ENCODE measurements around the gene MARK1. TPM values are rescaled to one million over a fixed set of nuclear protein-coding genes. Genes with fewer than 3 reads are reported as not detected.
"Not testable (repeated sequence)": the region's sequence is repeated elsewhere in the genome, so short reads cannot be mapped to it uniquely, and the experiment has no call there.

Gene MARK1
- total RNA-seq, 1 donor from 2014 or later, result 6.1 TPM

DNA sequence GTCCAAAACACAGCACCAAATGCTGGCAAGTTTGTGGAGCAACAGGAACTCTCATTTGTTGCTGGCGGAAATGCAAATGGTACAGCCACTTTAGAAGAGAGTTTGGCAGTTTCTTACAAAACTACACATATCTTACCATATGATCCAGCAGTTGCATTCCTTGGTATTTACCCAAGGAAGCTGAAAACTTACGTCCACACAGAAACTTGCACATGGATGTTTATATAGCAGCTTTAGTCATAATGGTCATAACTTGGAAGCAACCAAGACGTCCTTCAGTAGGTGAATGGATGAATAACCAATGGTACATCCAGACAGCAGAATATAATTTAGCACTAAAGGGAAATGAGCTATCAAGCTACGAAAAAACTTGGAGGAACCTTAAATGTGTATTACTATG is 66.4 kb downstream of the MARK1 start:
- Histone ChIP-seq H3K4me3 (ENCODE audit: low read depth, low read length) (no peak overlapping the region), H3K27me3 (ENCODE audit: control insufficient read depth, insufficient read depth, low read length) (no peaks in the 10 kb centered on the region), H3K36me3 (ENCODE audit: control insufficient read depth, insufficient read depth, low read length) (no peaks in the 10 kb centered on the region)
- TF ChIP-seq, protein P1, sequence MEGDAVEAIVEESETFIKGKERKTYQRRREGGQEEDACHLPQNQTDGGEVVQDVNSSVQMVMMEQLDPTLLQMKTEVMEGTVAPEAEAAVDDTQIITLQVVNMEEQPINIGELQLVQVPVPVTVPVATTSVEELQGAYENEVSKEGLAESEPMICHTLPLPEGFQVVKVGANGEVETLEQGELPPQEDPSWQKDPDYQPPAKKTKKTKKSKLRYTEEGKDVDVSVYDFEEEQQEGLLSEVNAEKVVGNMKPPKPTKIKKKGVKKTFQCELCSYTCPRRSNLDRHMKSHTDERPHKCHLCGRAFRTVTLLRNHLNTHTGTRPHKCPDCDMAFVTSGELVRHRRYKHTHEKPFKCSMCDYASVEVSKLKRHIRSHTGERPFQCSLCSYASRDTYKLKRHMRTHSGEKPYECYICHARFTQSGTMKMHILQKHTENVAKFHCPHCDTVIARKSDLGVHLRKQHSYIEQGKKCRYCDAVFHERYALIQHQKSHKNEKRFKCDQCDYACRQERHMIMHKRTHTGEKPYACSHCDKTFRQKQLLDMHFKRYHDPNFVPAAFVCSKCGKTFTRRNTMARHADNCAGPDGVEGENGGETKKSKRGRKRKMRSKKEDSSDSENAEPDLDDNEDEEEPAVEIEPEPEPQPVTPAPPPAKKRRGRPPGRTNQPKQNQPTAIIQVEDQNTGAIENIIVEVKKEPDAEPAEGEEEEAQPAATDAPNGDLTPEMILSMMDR (IDR thresholded peaks at IDR 0.05; ENCODE audit: insufficient read depth, low read length, poor library complexity, severe bottlenecking), result no peak
- no peak for DNase-seq (ENCODE audit: low read depth)

DNA sequence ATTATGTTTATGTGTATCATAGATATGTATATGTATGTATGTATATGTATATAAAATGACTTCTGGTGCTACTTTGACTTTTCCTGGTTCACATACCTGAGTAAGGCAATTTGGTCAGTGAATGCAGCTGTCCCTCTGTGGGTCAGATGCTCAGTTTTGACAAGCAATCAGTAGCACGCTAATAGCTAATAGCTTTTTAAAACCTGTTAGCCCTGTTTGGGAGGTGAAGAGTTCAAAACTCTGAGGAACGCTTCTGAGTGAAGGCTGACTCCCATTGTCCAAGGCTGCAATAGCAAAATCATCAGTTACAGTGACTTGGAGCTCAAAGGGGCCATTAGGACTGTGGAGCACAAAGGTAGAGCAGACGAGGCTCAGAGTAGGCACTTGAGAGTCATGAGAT is 67.2 kb downstream of the MARK1 start:
- no peak for DNase-seq (ENCODE audit: low read depth)
- no peaks in the 10 kb centered on the region for H3K36me3 ChIP-seq (ENCODE audit: control insufficient read depth, insufficient read depth, low read length)
- H3K27me3 ChIP-seq (ENCODE audit: control insufficient read depth, insufficient read depth, low read length), result no peaks in the 10 kb centered on the region
- no peak overlapping the region for H3K4me3 ChIP-seq (ENCODE audit: low read depth, low read length)
- TF ChIP-seq, protein P1 (IDR thresholded peaks at IDR 0.05; ENCODE audit: insufficient read depth, low read length, poor library complexity, severe bottlenecking), result no peak

DNA sequence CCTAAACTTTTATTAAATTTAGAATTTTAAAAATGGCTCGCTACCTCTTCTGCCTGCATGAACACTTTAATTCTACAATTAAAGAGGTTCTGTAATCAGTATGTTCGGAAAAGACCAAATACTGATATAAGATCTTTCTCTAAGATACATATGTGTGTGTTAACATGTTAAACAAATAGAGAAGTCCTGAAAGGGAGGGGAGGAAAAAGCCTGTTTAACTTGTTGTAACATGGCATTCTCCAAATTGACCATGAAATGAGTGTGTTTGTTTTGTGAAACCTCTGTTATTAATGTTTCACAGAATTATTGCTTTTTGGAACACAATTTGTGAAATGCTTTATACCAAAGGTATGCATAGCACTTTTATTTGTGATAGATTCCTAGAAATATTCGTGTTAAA is 77.0 kb downstream of the MARK1 start:
- no peak for DNase-seq (ENCODE audit: low read depth)
- Histone ChIP-seq H3K36me3 (ENCODE audit: control insufficient read depth, insufficient read depth, low read length) (no peaks in the 10 kb centered on the region), H3K4me3 (ENCODE audit: low read depth, low read length) (no peak overlapping the region), H3K27me3 (ENCODE audit: control insufficient read depth, insufficient read depth, low read length) (no peaks in the 10 kb centered on the region)
- TF ChIP-seq, protein P1 (IDR thresholded peaks at IDR 0.05; ENCODE audit: insufficient read depth, low read length, poor library complexity, severe bottlenecking), result no peak

DNA sequence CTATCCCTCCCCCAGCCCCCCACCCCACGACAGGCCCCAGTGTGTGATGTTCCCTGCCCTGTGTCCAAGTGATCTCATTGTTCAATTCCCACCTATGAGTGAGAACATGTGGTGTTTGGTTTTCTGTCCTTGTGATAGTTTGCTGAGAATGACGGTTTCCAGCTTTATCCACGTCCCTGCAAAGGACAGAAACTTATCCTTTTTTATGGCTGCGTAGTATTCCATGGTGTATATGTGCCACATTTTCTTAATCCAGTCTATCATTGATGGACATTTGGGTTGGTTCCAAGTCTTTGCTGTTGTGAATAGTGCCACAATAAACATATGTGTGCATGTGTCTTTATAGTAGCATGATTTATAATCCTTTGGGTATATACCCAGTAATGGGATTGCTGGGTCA is 77.7 kb downstream of the MARK1 start:
- not testable (repeated sequence) for H3K36me3 ChIP-seq (ENCODE audit: control insufficient read depth, insufficient read depth, low read length); DNase-seq (ENCODE audit: low read depth); H3K27me3 ChIP-seq (ENCODE audit: control insufficient read depth, insufficient read depth, low read length); H3K4me3 ChIP-seq (ENCODE audit: low read depth, low read length)

DNA sequence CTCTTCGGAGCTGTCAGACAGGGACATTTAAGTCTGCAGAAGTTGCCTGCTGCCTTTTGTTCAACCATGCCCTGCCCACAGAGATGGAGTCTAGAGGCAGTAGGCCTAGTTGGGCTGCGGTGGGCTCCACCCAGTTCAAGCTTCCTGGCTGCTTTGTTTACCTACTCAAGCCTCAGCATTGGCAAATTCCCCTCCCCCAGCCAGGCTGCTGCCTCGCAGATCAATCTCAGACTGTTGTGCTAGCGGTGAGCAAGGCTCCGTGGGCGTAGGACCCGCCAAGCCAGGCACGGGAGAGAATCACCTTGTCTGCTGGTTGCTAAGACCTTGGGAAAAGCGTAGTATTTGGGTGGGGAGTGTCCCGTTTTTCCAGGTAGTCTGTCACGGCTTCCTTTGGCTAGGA is 83.2 kb downstream of the MARK1 start:
- H3K36me3 ChIP-seq (ENCODE audit: control insufficient read depth, insufficient read depth, low read length); H3K4me3 ChIP-seq (ENCODE audit: low read depth, low read length); H3K27me3 ChIP-seq (ENCODE audit: control insufficient read depth, insufficient read depth, low read length); DNase-seq (ENCODE audit: low read depth): not testable (repeated sequence)

DNA sequence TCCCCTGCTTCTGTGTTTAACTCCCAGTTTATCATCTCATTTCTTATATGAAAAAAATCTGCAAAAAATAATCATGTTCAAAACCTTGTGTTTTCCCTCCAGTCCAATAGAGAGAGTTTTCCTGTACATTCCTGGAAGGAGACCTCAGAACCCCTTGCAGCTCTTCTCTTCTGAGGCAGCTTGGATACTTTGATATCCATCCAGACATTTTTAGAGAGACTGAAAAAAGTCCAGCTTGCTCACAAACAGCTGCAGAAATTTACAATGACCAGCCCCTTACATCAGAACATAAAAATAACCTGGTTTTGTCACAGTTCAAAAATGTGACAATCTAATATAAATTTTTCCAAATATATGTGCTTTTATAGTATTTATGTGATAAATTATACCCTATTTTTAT is 88.9 kb downstream of the MARK1 start:
- no peak for DNase-seq (ENCODE audit: low read depth)
- Histone ChIP-seq H3K36me3 (ENCODE audit: control insufficient read depth, insufficient read depth, low read length) (no peaks in the 10 kb centered on the region), H3K27me3 (ENCODE audit: control insufficient read depth, insufficient read depth, low read length) (no peaks in the 10 kb centered on the region), H3K4me3 (ENCODE audit: low read depth, low read length) (no peak overlapping the region)
- TF ChIP-seq, protein P1 (IDR thresholded peaks at IDR 0.05; ENCODE audit: insufficient read depth, low read length, poor library complexity, severe bottlenecking), result no peak

DNA sequence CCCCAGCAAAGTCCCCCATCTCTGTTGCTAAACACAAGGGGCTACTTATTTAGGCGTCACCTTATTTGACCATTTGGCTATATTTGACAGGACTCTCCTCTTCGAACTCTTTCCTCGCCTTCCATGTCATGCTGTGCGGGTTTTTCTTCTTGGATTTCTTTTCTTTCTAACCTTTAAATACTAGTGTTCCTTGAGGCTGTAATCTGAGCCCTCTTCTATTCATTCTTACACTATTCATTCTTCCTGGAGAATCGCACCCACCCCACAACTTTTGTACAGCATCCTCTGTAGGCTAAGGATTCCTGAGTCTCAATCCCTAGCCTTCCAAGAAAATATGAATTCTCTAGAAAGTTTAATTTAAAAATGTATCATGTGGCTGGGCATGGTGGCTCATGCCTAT is 100.5 kb downstream of the MARK1 start:
- TF ChIP-seq, protein P1 (IDR thresholded peaks at IDR 0.05; ENCODE audit: insufficient read depth, low read length, poor library complexity, severe bottlenecking), result no peak
- Histone ChIP-seq H3K27me3 (ENCODE audit: control insufficient read depth, insufficient read depth, low read length) (no peaks in the 10 kb centered on the region), H3K4me3 (ENCODE audit: low read depth, low read length) (no peak overlapping the region), H3K36me3 (ENCODE audit: control insufficient read depth, insufficient read depth, low read length) (no peaks in the 10 kb centered on the region)
- DNase-seq (ENCODE audit: low read depth), result no peak
